ENCODE data around the gene EID2B. TPM values are rescaled to one million over a fixed set of nuclear protein-coding genes. Genes with fewer than 3 reads are reported as not detected.
A peak's percentile ranks its signal among the peaks of the same experiment; 100 is the strongest.

The EID2B gene
- total and polyA plus RNA-seq, 2 of the 13 experiments (the other 11 are each of a cell fraction or from before 2014, with no cell fraction given): 2.5 to 3.7 TPM

GRCh38 chr19:39539518-39540332 lies 7.1 kb upstream of the EID2B start, which contains the start of gene EID2 (continued):
- no peak for TF ChIP-seq ZSCAN9 (CRISPR knock-in tag; IDR thresholded peaks at IDR 0.05; ENCODE audit: borderline replicate concordance)
- peak; percentile 28; the same call in 1 of the 2 replicates for TF ChIP-seq RELA (CRISPR knock-in tag; IDR thresholded peaks at IDR 0.05)
- TF ChIP-seq ZBTB7B (CRISPR knock-in tag; IDR thresholded peaks at IDR 0.05): 0 out of 2 replicates have a peak, but pooled peaks have one; percentile 23
- TF ChIP-seq CBX5 (CRISPR knock-in tag; IDR thresholded peaks at IDR 0.05; ENCODE audit: borderline replicate concordance): no peak; the same call in 1 of the 2 replicates
- peak; percentile 25; the same call in 1 of the 2 replicates for TF ChIP-seq PAXIP1 (CRISPR knock-in tag; conservative IDR thresholded peaks at IDR 0.05)
- TF ChIP-seq ZNF558 (CRISPR knock-in tag; IDR thresholded peaks at IDR 0.05; ENCODE audit: borderline replicate concordance): peak; percentile 38; the same call in 1 of the 2 replicates
- 0 out of 2 replicates have a peak, but pooled peaks have one; percentile 43 for TF ChIP-seq ZNF772 (CRISPR knock-in tag; IDR thresholded peaks at IDR 0.05)
- TF ChIP-seq ZNF326 (CRISPR knock-in tag; IDR thresholded peaks at IDR 0.05; ENCODE audit: borderline replicate concordance): no peak
- no peak; the same call in 1 of the 2 replicates for TF ChIP-seq IRX3 (CRISPR knock-in tag; IDR thresholded peaks at IDR 0.05; ENCODE audit: borderline replicate concordance, low read depth)
- peak; percentile 88 for TF ChIP-seq POLR2AphosphoS5 (IDR thresholded peaks at IDR 0.05; ENCODE audit: low read depth, low read length)
- 0 out of 2 replicates have a peak, but pooled peaks have one; percentile 39 for TF ChIP-seq AHR (CRISPR knock-in tag; IDR thresholded peaks at IDR 0.05)
- no peak for TF ChIP-seq ZBTB2 (CRISPR knock-in tag; IDR thresholded peaks at IDR 0.05; ENCODE audit: low read depth)
- no peak for TF ChIP-seq TOPORS (CRISPR knock-in tag; IDR thresholded peaks at IDR 0.05)
- TF ChIP-seq DMAP1 (CRISPR knock-in tag; IDR thresholded peaks at IDR 0.05): peak; percentile 65; the same call in 1 of the 2 replicates
- no peak for TF ChIP-seq IRF1 (CRISPR knock-in tag; IDR thresholded peaks at IDR 0.05; ENCODE audit: low read depth)
- TF ChIP-seq SRY (CRISPR knock-in tag; IDR thresholded peaks at IDR 0.05): peak; percentile 86; the same call in 1 of the 2 replicates
- peak; percentile 71; the same call in 1 of the 2 replicates for TF ChIP-seq TEF (CRISPR knock-in tag; IDR thresholded peaks at IDR 0.05)
- 0 out of 2 replicates have a peak, but pooled peaks have one; percentile 21 for TF ChIP-seq ZNF629 (CRISPR knock-in tag; conservative IDR thresholded peaks at IDR 0.05)
- 0 out of 2 replicates have a peak, but pooled peaks have one; percentile 44 for TF ChIP-seq ZNF333 (CRISPR knock-in tag; IDR thresholded peaks at IDR 0.05; ENCODE audit: borderline replicate concordance)
- TF ChIP-seq RORA (CRISPR knock-in tag; IDR thresholded peaks at IDR 0.05): no peak
- peak; percentile 69 for TF ChIP-seq MEIS2 (CRISPR knock-in tag; IDR thresholded peaks at IDR 0.05)

Data from HepG2 (cell line).